ENCODE measurements around the gene GOLGA8K.
"Not testable (repeated sequence)": the region's sequence is repeated elsewhere in the genome, so short reads cannot be mapped to it uniquely, and the experiment has no call there.

GRCh38 chr15:32364944-32365343 lies 38.1 kb downstream of the GOLGA8K start:
- TF ChIP-seq EZH2phosphoT487 (conservative IDR thresholded peaks at IDR 0.05; ENCODE audit: low read length); CTCF (IDR thresholded peaks at IDR 0.05; ENCODE audit: insufficient read depth, low read length, poor library complexity, severe bottlenecking): not testable (repeated sequence)

All from SU-DHL-6 (cell line).